ENCODE results near the gene CXCR4.
A peak's percentile ranks its signal among the peaks of the same experiment; 100 is the strongest.

Gene CXCR4

DNA sequence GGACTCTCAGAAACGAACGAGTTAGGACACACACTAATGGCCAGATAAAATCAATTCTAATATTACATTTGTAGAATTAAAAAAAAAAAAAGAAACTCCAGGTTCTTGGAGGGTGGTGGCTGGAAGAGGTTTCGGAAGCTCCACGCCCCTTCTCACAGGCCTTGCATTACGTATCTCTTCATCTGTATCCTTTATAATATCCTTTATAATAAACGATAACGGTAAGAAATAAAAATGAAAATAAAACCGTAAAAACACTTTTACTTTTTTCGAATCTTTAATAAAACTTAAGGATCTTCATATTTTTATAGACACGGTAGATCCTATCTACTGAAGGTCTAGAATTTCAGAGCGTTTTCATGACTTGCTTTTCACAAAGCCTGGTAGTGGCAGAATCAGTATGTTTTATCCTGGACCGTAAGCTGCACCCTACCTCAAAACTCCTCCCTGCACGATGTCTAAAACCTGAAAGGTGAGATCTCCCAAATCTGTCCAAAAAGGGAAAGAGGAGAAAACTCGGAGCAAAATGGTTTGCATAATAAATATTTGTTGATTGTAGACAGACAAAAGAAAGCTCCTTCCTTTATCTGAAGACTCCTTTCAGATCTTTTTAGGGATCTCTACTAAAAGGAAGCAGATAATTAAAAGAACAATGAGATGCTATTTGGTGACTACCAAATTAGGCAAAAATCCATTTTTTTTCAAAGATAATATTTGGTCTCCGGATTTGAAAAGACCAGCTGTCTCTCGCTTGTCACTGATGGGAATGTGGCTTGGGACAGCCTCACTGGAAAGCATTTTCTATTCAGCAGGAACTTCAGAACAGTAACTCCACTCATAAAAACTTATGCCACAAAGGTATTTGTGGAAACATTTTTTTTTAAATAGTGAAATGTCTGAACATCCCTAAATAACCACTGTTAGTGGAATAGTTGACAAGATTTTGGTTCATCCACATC is 2.0 kb upstream of the CXCR4 start:
- Histone ChIP-seq H3K9me3 (replicated peaks; ENCODE audit: low read length) (no peaks in the 10 kb centered on the region), H3K4me3 (ENCODE audit: low read length) (no peak overlapping the region), H3K4me1 (ENCODE audit: control insufficient read depth, insufficient read depth, low read length) (peaks cover 24% of the 10 kb centered on the region), H3K4me2 (ENCODE audit: low read length) (no peak overlapping the region), H3K9ac (ENCODE audit: low read depth, low read length) (no peak overlapping the region), H3K36me3 (ENCODE audit: insufficient read depth, low read length) (no peaks in the 10 kb centered on the region), H3K27me3 (ENCODE audit: control insufficient read depth, insufficient read depth, low read length) (peaks cover 87% of the 10 kb centered on the region)

DNA sequence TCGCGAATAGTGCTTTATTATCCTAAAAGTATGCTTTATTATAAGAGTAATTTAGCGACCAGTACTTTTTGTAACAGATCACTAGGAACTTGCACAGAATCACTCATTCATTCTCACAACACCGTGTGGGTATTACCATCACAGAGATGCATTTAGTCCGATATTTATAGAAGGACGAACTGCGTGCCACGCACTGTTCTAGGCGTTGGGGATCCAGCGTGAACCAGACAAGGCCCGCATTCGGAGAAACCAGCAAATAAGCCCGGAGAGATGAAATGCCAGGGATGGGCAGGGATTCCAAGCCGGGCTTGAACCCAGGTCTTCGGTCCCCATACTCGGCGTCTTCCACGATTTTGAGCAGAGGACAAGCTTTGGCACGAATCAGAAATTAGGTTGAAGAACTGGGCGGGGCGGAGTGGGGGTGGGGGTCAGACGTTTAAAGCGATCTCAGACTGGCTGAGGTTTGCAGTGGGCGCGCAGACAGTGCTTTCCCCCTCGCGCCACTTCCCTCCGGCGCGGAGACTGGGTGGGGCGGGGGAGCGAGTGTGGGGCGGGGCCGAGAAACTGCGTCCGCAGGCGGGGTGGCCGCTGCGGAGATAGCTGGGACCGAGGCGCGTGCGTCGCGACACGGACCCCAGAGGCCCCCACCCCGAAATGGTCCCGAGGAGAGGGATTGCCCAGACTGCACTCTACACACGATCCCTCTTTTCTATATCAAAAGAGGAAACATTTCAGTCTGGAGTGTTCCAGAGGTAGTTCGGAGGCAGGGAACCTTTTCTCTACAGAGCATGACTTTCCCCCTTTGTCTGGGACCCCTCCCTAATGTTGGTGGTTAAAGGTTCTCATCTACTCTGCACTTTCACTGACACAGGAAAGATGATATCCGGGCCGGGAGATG is 1.1 kb upstream of the CXCR4 start:
- Histone ChIP-seq H3K4me3 (ENCODE audit: low read length) (peak overlapping the region; percentile 50), H3K9ac (ENCODE audit: low read depth, low read length) (no peak overlapping the region), H3K4me2 (ENCODE audit: low read length) (peak overlapping the region; percentile 80), H3K27me3 (ENCODE audit: control insufficient read depth, insufficient read depth, low read length) (peaks cover 87% of the 10 kb centered on the region), H3K9me3 (replicated peaks; ENCODE audit: low read length) (no peaks in the 10 kb centered on the region), H3K36me3 (ENCODE audit: insufficient read depth, low read length) (no peaks in the 10 kb centered on the region), H3K4me1 (ENCODE audit: control insufficient read depth, insufficient read depth, low read length) (peaks cover 24% of the 10 kb centered on the region)

DNA sequence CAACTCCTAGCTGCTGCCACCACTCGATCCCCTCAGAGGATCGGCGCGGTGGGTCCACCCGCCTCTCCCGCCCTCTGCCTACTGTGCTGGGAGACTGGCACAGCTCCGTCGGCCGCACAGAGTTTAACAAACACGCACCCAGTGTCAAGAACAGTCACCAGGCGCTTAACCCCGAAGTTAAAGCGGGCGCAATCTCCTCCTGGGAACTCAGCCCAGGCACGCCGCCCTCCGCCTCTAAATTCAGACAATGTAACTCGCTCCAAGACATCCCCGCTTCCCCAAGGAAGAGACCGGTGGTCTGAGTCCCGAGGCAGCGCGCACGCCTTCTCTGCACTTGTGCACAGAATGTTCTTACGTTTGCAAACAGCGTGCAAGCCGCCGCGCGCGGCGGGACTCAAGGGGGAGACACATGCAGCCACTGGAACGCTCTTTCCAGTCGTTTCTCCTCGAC is 533 bp downstream of the CXCR4 start:
- peak overlapping the region; percentile 52 for H3K4me3 ChIP-seq (ENCODE audit: low read length)
- no peak overlapping the region for H3K9ac ChIP-seq (ENCODE audit: low read depth, low read length)

DNA sequence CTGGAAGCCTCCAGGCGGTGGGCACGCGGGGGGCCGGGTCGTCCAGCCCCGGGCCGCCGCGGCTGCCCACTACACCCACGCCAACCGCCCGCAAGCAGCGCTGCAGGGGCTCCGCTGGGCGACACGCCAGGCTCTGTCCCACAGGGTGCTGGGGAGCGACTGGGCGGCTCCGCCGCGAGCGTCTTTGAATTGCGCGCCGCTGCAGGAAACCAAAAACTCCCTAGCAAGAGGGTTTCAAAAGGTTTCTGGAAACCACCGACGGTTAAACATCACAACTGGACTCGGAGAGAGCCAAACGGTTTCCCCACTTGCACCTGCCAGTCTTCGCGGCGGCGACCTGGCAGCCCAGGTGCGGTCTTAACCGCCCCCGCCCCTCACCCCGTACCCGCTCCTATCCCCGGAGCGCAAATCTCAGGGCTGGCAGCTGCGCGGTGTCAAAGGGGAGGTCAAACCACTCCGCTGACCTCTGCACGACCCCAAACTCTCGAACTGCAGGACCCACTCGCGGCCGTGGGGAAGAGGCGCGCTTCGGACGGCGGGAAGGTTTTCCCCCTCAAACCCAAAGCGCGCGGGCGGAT is 1.0 kb downstream of the CXCR4 start:
- H3K4me2 ChIP-seq (ENCODE audit: low read length): peak overlapping the region; percentile 80
- peaks cover 24% of the 10 kb centered on the region for H3K4me1 ChIP-seq (ENCODE audit: control insufficient read depth, insufficient read depth, low read length)
- no peaks in the 10 kb centered on the region for H3K9me3 ChIP-seq (replicated peaks; ENCODE audit: low read length)
- H3K4me3 ChIP-seq (ENCODE audit: low read length): peak overlapping the region; percentile 39
- no peak overlapping the region for H3K9ac ChIP-seq (ENCODE audit: low read depth, low read length)
- peaks cover 95% of the 10 kb centered on the region for H3K27me3 ChIP-seq (ENCODE audit: control insufficient read depth, insufficient read depth, low read length)
- no peaks in the 10 kb centered on the region for H3K36me3 ChIP-seq (ENCODE audit: insufficient read depth, low read length)

More for the DNA sequence above, 533 bp downstream of the CXCR4 start:
- no peaks in the 10 kb centered on the region for H3K9me3 ChIP-seq (replicated peaks; ENCODE audit: low read length)
- no peaks in the 10 kb centered on the region for H3K36me3 ChIP-seq (ENCODE audit: insufficient read depth, low read length)
- peak overlapping the region; percentile 80 for H3K4me2 ChIP-seq (ENCODE audit: low read length)
- H3K4me1 ChIP-seq (ENCODE audit: control insufficient read depth, insufficient read depth, low read length): peaks cover 24% of the 10 kb centered on the region
- H3K27me3 ChIP-seq (ENCODE audit: control insufficient read depth, insufficient read depth, low read length): peaks cover 96% of the 10 kb centered on the region

DNA sequence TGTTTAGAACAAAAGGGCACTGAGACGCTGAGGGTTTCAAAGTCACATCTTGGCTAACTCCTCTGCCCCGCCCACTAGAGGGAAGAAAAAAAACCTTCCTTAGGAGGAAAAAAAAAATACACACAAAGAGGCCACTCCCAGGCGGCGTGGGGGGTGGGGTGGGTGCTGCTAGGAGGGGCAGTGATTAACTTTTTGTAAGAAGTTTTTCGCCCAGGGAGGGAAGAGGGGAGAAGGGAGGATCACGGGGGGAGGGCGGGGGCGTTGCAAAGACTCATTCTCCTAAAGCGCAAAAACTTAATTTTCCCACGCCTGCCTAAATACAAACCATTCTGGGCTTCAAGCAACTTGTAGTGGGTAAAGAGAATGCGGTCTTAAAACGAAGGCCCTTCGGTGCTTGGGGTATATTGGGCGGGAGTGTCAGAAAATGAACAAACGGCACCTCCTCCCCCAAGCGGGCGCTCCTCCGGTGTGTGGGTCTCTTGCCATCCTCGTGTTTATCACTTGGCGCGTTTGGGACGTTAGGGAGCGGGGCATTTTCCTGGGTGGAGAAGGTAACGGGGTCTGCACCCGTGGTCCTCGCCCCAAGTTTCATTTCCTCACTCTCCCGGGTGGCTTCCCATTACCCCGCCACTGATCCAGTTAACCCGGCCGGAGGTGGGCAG is 1.7 kb downstream of the CXCR4 start:
- Histone ChIP-seq H3K4me3 (ENCODE audit: low read length) (peak overlapping the region; percentile 39), H3K4me2 (ENCODE audit: low read length) (peak overlapping the region; percentile 80), H3K4me1 (ENCODE audit: control insufficient read depth, insufficient read depth, low read length) (peaks cover 24% of the 10 kb centered on the region), H3K9ac (ENCODE audit: low read depth, low read length) (no peak overlapping the region), H3K36me3 (ENCODE audit: insufficient read depth, low read length) (no peaks in the 10 kb centered on the region), H3K27me3 (ENCODE audit: control insufficient read depth, insufficient read depth, low read length) (peaks cover 88% of the 10 kb centered on the region), H3K9me3 (replicated peaks; ENCODE audit: low read length) (no peaks in the 10 kb centered on the region)

DNA sequence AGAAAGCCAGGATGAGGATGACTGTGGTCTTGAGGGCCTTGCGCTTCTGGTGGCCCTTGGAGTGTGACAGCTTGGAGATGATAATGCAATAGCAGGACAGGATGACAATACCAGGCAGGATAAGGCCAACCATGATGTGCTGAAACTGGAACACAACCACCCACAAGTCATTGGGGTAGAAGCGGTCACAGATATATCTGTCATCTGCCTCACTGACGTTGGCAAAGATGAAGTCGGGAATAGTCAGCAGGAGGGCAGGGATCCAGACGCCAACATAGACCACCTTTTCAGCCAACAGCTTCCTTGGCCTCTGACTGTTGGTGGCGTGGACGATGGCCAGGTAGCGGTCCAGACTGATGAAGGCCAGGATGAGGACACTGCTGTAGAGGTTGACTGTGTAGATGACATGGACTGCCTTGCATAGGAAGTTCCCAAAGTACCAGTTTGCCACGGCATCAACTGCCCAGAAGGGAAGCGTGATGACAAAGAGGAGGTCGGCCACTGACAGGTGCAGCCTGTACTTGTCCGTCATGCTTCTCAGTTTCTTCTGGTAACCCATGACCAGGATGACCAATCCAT is 2.7 kb downstream of the CXCR4 start:
- H3K4me2 ChIP-seq (ENCODE audit: low read length): no peak overlapping the region
- H3K4me1 ChIP-seq (ENCODE audit: control insufficient read depth, insufficient read depth, low read length): peaks cover 24% of the 10 kb centered on the region
- no peaks in the 10 kb centered on the region for H3K36me3 ChIP-seq (ENCODE audit: insufficient read depth, low read length)
- H3K4me3 ChIP-seq (ENCODE audit: low read length): no peak overlapping the region
- no peaks in the 10 kb centered on the region for H3K9me3 ChIP-seq (replicated peaks; ENCODE audit: low read length)
- H3K9ac ChIP-seq (ENCODE audit: low read depth, low read length): no peak overlapping the region
- peaks cover 83% of the 10 kb centered on the region for H3K27me3 ChIP-seq (ENCODE audit: control insufficient read depth, insufficient read depth, low read length)

DNA sequence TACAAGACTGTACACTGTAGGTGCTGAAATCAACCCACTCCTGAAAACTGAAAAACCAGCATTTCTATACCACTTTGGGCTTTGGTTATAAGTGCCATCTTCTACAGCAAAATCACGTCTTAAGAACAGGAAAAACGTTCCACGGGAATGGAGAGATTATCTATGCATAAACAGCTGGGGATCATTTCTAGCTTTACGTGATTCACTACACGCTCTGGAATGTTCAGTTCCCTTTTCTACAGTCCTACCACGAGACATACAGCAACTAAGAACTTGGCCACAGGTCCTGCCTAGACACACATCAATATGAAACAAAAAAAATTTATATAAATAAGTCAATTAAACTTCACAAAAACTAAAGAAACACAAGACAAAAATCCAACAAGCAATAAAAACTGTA is 3.6 kb downstream of the CXCR4 start:
- Histone ChIP-seq H3K9ac (ENCODE audit: low read depth, low read length) (no peak overlapping the region), H3K27me3 (ENCODE audit: control insufficient read depth, insufficient read depth, low read length) (peaks cover 74% of the 10 kb centered on the region), H3K4me1 (ENCODE audit: control insufficient read depth, insufficient read depth, low read length) (peaks cover 23% of the 10 kb centered on the region), H3K36me3 (ENCODE audit: insufficient read depth, low read length) (no peaks in the 10 kb centered on the region), H3K9me3 (replicated peaks; ENCODE audit: low read length) (no peaks in the 10 kb centered on the region), H3K4me3 (ENCODE audit: low read length) (no peak overlapping the region), H3K4me2 (ENCODE audit: low read length) (no peak overlapping the region)

DNA sequence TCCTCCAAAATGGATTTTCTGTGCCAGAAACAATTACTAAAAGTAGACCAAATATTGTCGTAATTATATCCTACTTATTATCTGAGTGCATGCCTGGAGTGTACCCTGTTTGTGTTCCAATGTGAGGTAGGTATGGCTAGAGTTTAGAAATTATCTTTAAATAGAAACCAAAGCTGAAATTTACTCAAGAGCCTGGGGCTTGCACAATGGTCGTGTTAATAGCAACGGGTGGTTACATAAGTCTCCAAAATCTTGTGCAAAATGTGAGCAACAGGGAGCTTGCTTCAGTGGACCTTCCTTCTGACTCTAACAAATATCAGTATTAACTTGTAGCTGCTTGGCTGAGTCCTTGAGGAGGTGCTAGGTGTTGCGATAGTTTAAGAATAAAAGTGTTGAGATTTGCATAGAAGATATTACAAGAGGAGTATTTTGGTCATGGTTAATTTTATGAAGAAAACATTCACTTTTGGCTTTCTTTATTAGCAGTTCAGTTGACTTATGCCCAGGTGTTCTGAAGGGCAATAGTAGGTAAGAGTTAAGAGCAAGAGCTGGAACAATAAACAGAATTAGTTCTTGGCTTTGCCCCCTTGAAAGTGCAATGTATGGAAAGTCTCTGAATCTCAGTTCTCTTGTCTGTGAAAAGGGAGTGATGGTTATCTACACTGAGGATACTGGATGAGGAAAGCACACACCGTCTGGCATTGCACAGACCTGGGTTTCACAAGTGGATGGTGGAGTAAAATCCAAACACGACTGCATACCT is 4.6 kb downstream of the CXCR4 start:
- Histone ChIP-seq H3K4me3 (ENCODE audit: low read length) (no peak overlapping the region), H3K4me2 (ENCODE audit: low read length) (no peak overlapping the region), H3K4me1 (ENCODE audit: control insufficient read depth, insufficient read depth, low read length) (peaks cover 16% of the 10 kb centered on the region), H3K36me3 (ENCODE audit: insufficient read depth, low read length) (no peaks in the 10 kb centered on the region), H3K9ac (ENCODE audit: low read depth, low read length) (no peak overlapping the region), H3K27me3 (ENCODE audit: control insufficient read depth, insufficient read depth, low read length) (peaks cover 64% of the 10 kb centered on the region), H3K9me3 (replicated peaks; ENCODE audit: low read length) (no peaks in the 10 kb centered on the region)

DNA sequence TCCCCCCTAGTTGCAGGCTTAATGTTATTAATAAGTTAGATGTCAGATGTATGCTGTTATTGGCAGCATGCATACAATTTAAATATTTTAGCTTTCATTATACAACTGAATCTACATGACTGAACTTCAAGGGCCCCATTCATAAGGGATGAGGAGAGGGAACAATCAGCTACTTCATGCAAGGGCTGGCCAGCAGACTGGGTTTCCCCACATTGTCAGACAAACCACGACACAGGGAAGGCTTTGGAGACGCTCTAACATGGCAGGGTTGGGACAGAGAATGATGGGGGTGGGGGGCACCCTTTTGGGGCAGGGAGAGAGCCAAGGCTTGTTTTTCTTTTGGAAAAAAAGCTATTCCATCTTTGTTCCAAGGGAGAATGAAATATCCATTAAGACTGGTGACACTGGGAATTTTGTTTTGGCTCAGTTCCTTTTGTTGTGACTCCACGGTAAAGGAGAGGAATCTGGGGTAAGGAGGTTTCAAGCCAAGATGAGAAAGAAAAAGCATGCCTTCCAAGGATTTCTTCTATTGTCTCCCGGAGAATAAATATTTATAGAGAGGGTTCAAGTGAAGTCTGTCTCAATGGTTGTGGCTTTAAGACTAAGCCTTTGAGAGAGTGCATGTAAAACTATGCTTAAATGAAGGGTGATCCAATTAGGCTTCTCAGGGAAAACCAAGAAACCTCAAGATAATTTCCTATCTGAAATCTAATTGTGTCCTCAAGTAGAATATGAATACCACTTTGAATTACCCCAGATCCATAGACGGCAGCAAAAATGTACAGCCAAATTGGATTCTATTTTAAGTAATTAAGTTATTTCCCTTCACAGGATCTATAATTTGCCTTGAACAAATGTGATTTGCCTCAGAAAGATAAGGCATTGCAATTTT is 5.4 kb downstream of the CXCR4 start:
- Histone ChIP-seq H3K4me3 (ENCODE audit: low read length) (no peak overlapping the region), H3K9ac (ENCODE audit: low read depth, low read length) (no peak overlapping the region), H3K4me2 (ENCODE audit: low read length) (no peak overlapping the region), H3K36me3 (ENCODE audit: insufficient read depth, low read length) (no peaks in the 10 kb centered on the region), H3K4me1 (ENCODE audit: control insufficient read depth, insufficient read depth, low read length) (peaks cover 13% of the 10 kb centered on the region), H3K9me3 (replicated peaks; ENCODE audit: low read length) (no peaks in the 10 kb centered on the region), H3K27me3 (ENCODE audit: control insufficient read depth, insufficient read depth, low read length) (peaks cover 57% of the 10 kb centered on the region)
